B cell (primary cell): Measurements from ENCODE around the gene MAP6. TPM values are rescaled to one million over a fixed set of nuclear protein-coding genes. Genes with fewer than 3 reads are reported as not detected.
A peak's percentile ranks its signal among the peaks of the same experiment; 100 is the strongest.

Experiments
- ATAC-seq: fragments of 200-7000 bp; cut with Tn5 transposase; one replicate; pipeline ENCODE4 v1.10.0; 2021; ENCODE audit warnings: low read depth, mild to moderate bottlenecking, moderate number of reproducible peaks, moderate library complexity
- CTCF ChIA-PET: fragments of 350-600 bp; sonication (Branson Sonifier 250); formaldehyde crosslinking; loops from one replicate; lab custom pipeline; 2021; ENCODE audit warnings: antibody characterized with exemption, inconsistent platforms; lab: Charles Lee
- POLR2A ChIA-PET: fragments of 350-600 bp; sonication (Branson Sonifier 250); formaldehyde crosslinking; loops from one replicate; lab custom pipeline; 2021; ENCODE audit warnings: antibody characterized with exemption; lab: Charles Lee
- DNase-seq: peaks from one replicate; pipeline ENCODE4 v3.0.0; 2013
- H2AFZ ChIP-seq: 2 replicates; pipeline ENCODE4 v1.6.1; 2012; ENCODE audit warnings: mild to moderate bottlenecking, low read depth, low read length; ENCODE audit not compliant: insufficient read depth, poor library complexity, severe bottlenecking
- H3K27ac ChIP-seq, 2 donors: 1 replicate in 1 of 2; 2 replicates in 1 of 2; pipeline ENCODE4 v1.5.1; 2012 to 2013; ENCODE audit warnings: low read length in 2 of 2, mild to moderate bottlenecking in 2 of 2, moderate library complexity in 1 of 2
- H3K27me3 ChIP-seq, 4 experiments: fragments of 200-600 bp in 1 of 4; sonication (generic) in 1 of 4; replicated peaks in 1 of 4; 1 replicate in 2 of 4; 2 replicates in 2 of 4; pipeline versions ENCODE4 v1.6.1 to v1.7.0; 2013 to 2016; ENCODE audit warnings: low read length in 3 of 4, mild to moderate bottlenecking in 2 of 4, mixed read lengths in 1 of 4, moderate library complexity in 1 of 4; ENCODE audit not compliant: insufficient read depth in 4 of 4, control insufficient read depth in 3 of 4; ENCODE audit errors: control extremely low read depth in 1 of 4
- H3K36me3 ChIP-seq, 2 experiments: replicated peaks in 1 of 2; 1 replicate in 1 of 2; 2 replicates in 1 of 2; pipeline versions ENCODE4 v1.6.1 to v1.7.1; 2013; ENCODE audit warnings: low read length in 1 of 2; ENCODE audit not compliant: insufficient read depth in 2 of 2, control insufficient read depth in 1 of 2; ENCODE audit errors: control extremely low read depth in 1 of 2, extremely low read depth in 1 of 2
- H3K4me1 ChIP-seq, 2 donors: fragments of 200-600 bp in 1 of 2; sonication (generic) in 1 of 2; 1 replicate in 1 of 2; 2 replicates in 1 of 2; pipeline versions ENCODE4 v1.5.1 to v1.6.1; 2013 to 2017; ENCODE audit warnings: low read length in 2 of 2; ENCODE audit not compliant: control insufficient read depth in 2 of 2, insufficient read depth in 2 of 2
- H3K4me2 ChIP-seq: replicated peaks from 2 replicates; pipeline ENCODE3; 2012; ENCODE audit warnings: mild to moderate bottlenecking, low read depth, low read length; ENCODE audit not compliant: poor library complexity, severe bottlenecking
- H3K4me3 ChIP-seq, 5 experiments: fragments of 200-600 bp in 1 of 5; sonication (generic) in 1 of 5; 1 replicate in 3 of 5; 2 replicates in 2 of 5; pipeline versions ENCODE4 v1.5.1 to v1.7.0; 2011 to 2016; ENCODE audit warnings: low read length in 4 of 5, mild to moderate bottlenecking in 4 of 5, low read depth in 2 of 5, control low read depth in 1 of 5, moderate library complexity in 1 of 5; ENCODE audit not compliant: insufficient read depth in 1 of 5; ENCODE audit errors: control extremely low read depth in 1 of 5, extremely low read depth in 1 of 5
- H3K79me2 ChIP-seq: fragments of 200-600 bp; sonication (generic); one replicate; pipeline ENCODE4 v1.6.0; 2016; ENCODE audit warnings: low read length; ENCODE audit not compliant: control insufficient read depth, insufficient read depth
- H3K9ac ChIP-seq: fragments of 200-600 bp; sonication (generic); 2 replicates; pipeline ENCODE4 v1.6.1; 2017; ENCODE audit warnings: mild to moderate bottlenecking, low read length, moderate library complexity
- H3K9me3 ChIP-seq, 3 donors: one replicate each; pipeline versions ENCODE4 v1.6.1 to v1.7.1; 2013; ENCODE audit warnings: low read length in 2 of 3; ENCODE audit not compliant: control insufficient read depth in 2 of 3, insufficient read depth in 1 of 3; ENCODE audit errors: control extremely low read depth in 1 of 3
- H4K20me1 ChIP-seq: 2 replicates; pipeline ENCODE4 v1.6.0; 2012; ENCODE audit warnings: mild to moderate bottlenecking, low read length; ENCODE audit not compliant: insufficient read depth, control insufficient read depth, poor library complexity, severe bottlenecking
- H3K27ac Mint-ChIP-seq: one replicate; pipeline ENCODE4 v1.8.0; 2021; ENCODE audit warnings: mixed read lengths
- H3K27me3 Mint-ChIP-seq: one replicate; pipeline ENCODE4 v1.8.0; 2021; ENCODE audit warnings: mixed read lengths
- H3K4me1 Mint-ChIP-seq: one replicate; pipeline ENCODE4 v1.8.0; 2021; ENCODE audit warnings: mixed read lengths
- H3K4me3 Mint-ChIP-seq: one replicate; pipeline ENCODE4 v1.8.0; 2021; ENCODE audit warnings: mixed read lengths
- H3K9me3 Mint-ChIP-seq: one replicate; pipeline ENCODE4 v1.8.0; 2022; ENCODE audit warnings: mixed read lengths; ENCODE audit not compliant: insufficient read depth
- EZH2 ChIP-seq: IDR thresholded peaks from 2 replicates; pipeline ENCODE4 v1.6.1; 2012; ENCODE audit warnings: borderline replicate concordance, low read depth, mild to moderate bottlenecking, moderate library complexity, low read length; ENCODE audit not compliant: insufficient read depth, poor library complexity, severe bottlenecking
- WGBS: methylation state at CpG from one replicate; pipeline ENCODE4 v1.1.5; 2013; ENCODE audit warnings: missing lambda C conversion rate; ENCODE audit not compliant: insufficient coverage; 5-methylcytosine and 5-hydroxymethylcytosine counted together
- intact Hi-C: fragments of 100-400 bp; cut with micrococcal nuclease; formaldehyde crosslinking; loops from one replicate; pipeline ENCODE4 v1.10.0; 2022
- polyA plus RNA-seq: library from polyadenylated mRNA; depleted of rRNA; stranded (reverse); fragments of >200 nt; gene quantifications from 2 replicates; pipeline ENCODE4 v1.2.3, GENCODE V29; 2012
- total RNA-seq, 2 donors: library from RNA; stranded (reverse); fragments of 120-200 nt in 1 of 2; gene quantifications; 1 replicate in 1 of 2; 2 replicates in 1 of 2; pipeline versions ENCODE4 v1.2.3 to v1.2.4, GENCODE V29; 2013 to 2022
- TF ChIP-seq, protein P1 (sequence below): fragments of 200-600 bp; IDR thresholded peaks from one replicate; pipeline ENCODE4 v1.8.0; 2022; ENCODE audit warnings: antibody characterized with exemption, mild to moderate bottlenecking

The MAP6 gene
- total and polyA plus RNA-seq, 2 donors (not counting 1 experiment from before 2014, with no cell fraction given), result 0.54 to 0.57 TPM

GRCh38 chr11:75541193-75542087, 127.4 kb downstream of the MAP6 start:
- Mint-ChIP-seq H3K4me1 (peaks cover 21% of the 10 kb centered on the region), H3K9me3 (no peaks in the 10 kb centered on the region), H3K27ac (peak overlapping the region; percentile 15), H3K27me3 (peaks cover 32% of the 10 kb centered on the region), H3K4me3 (no peak overlapping the region)
- Histone ChIP-seq H3K9me3 (peaks cover 0 to under 1% (median 0%) of the 10 kb centered on the region in 3 donors), H3K9ac (no peak overlapping the region), H3K79me2 (no peaks in the 10 kb centered on the region), H3K27ac (no peak overlapping the region), H3K27me3 (peaks cover 0 to 21% (median 4%) of the 10 kb centered on the region in 4 experiments), H3K4me2 (no peak overlapping the region), H3K36me3 (no peaks in the 10 kb centered on the region), H4K20me1 (no peaks in the 10 kb centered on the region), H3K4me3 (no peak overlapping the region), H3K4me1 (peaks cover 13 to 22% of the 10 kb centered on the region in 2 donors), H2AFZ (no peak overlapping the region)
- WGBS, result 95% methylated on average over 3 of the region's 4 CpGs
- ChIA-PET POLR2A (no interaction called here), CTCF (interaction anchor here (0.9 kb wide), 1 partner anchor 96 kb away, joined by 3 read pairs; no protein-coding TSS in a partner anchor)
- DNase-seq (no peak), ATAC-seq (no peak)
- intact Hi-C loops, result no loop called here
- TF ChIP-seq, protein P1, sequence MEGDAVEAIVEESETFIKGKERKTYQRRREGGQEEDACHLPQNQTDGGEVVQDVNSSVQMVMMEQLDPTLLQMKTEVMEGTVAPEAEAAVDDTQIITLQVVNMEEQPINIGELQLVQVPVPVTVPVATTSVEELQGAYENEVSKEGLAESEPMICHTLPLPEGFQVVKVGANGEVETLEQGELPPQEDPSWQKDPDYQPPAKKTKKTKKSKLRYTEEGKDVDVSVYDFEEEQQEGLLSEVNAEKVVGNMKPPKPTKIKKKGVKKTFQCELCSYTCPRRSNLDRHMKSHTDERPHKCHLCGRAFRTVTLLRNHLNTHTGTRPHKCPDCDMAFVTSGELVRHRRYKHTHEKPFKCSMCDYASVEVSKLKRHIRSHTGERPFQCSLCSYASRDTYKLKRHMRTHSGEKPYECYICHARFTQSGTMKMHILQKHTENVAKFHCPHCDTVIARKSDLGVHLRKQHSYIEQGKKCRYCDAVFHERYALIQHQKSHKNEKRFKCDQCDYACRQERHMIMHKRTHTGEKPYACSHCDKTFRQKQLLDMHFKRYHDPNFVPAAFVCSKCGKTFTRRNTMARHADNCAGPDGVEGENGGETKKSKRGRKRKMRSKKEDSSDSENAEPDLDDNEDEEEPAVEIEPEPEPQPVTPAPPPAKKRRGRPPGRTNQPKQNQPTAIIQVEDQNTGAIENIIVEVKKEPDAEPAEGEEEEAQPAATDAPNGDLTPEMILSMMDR, result no peak
- no peak for TF ChIP-seq EZH2
